ENCODE data around the gene KDM2B.

- TF ChIP-seq CTCF (IDR thresholded peaks at IDR 0.05) = no peak
- no peak for TF ChIP-seq POLR2AphosphoS5 (IDR thresholded peaks at IDR 0.05)
These were observed 15.7 kb upstream of the KDM2B start for GRCh38 chr12:121596526-121596925.

Data from prostate gland (tissue), 2 donors.